IPS-18c (cell line): ENCODE data around the gene RASIP1.

Source experiments
- H3K4me3 ChIP-seq: 2 replicates; pipeline ENCODE4 v1.7.0; 2013; ENCODE audit warnings: low read depth, mild to moderate bottlenecking, low read length, moderate library complexity; ENCODE audit not compliant: insufficient read depth
- H3K9me3 ChIP-seq: one replicate; pipeline ENCODE4 v1.6.1; 2013; ENCODE audit warnings: mild to moderate bottlenecking, low read length, moderate library complexity; ENCODE audit not compliant: control insufficient read depth, insufficient read depth

The RASIP1 gene

DNA sequence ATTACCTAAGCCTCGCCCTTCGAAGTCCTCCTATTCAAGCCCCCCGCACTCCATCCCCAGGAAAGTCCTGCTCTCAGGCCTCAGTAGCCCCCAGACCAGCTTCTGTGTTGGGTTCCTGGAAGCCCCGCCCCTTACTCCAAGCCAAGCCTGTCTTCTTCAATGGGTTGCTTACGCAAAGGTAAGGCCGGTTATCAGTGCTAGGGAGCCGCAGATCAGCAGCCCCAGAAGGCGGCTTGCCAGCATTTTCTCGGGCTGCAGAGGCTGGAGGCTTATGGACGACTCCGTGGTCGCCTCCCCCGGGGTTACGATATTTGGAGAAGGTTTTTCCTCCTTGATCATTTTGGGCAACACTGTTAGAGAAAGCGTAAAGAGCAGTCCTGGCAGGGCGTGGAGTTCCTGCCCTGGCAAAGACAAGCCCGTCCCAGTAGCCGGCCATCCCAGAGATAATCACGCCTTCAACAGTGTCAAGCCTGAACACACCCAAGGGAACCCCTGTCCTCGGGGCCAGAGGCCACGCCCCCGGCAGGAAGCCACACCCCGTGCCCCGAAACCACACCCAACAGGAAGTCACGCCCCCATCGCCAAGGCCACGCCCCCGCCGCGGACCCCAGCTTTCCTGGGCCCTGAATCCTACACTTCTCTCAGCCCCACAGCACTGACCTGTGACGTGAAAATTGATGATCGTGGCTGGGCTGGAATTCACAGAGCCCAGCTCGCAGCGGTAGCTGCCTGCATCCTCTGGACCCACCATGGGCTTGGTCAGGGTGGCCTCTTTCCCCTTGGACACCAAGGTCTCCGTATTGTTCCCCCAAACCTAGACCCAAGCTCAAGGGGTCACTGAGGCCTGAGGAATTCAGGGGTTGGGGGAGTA lies 954 bp upstream of the RASIP1 start:
- peak overlapping the region; percentile 25; the same call in 1 of the 2 replicates for H3K4me3 ChIP-seq

DNA sequence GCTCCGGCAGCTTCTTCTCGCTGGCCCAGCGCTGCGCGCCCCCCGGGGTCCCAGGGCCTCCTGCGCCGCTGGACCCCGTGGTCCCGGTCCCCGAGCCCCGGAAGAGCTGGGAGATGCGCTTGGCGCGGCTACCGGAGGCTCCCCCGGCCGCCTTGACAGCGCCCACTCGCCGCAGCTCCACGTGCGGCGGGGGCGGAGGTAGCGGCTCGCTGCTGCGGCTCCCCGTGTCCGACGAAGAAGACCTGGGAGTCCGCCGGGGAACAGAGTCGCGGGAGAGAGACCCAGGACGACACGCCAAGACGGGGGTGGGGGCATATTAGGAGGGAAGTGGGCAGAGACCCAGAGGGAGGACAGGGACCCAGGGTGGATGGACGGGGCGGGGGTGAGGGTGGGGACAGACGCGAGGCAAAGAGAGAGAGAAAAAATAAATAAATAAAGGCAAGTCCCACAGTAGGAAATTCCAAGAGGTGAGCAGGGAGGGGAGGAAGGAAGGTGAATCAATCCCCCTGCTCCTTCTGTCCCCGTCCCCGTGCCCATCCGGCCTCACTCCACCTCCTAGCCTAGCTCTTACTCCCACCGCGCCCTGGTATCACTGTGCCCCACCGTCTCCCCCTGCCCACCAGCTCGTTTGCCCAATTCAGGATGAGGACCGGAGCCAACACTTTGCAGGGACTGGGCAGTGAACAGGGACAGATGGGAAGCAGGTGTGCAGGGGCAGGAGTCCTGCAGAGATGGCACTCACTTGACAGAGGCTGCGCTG lies 826 bp downstream of the RASIP1 start:
- peaks cover 2% of the 10 kb centered on the region for H3K9me3 ChIP-seq
- H3K4me3 ChIP-seq, result peak overlapping the region; percentile 75

More for the DNA sequence above, 954 bp upstream of the RASIP1 start:
- peaks cover 2% of the 10 kb centered on the region for H3K9me3 ChIP-seq

DNA sequence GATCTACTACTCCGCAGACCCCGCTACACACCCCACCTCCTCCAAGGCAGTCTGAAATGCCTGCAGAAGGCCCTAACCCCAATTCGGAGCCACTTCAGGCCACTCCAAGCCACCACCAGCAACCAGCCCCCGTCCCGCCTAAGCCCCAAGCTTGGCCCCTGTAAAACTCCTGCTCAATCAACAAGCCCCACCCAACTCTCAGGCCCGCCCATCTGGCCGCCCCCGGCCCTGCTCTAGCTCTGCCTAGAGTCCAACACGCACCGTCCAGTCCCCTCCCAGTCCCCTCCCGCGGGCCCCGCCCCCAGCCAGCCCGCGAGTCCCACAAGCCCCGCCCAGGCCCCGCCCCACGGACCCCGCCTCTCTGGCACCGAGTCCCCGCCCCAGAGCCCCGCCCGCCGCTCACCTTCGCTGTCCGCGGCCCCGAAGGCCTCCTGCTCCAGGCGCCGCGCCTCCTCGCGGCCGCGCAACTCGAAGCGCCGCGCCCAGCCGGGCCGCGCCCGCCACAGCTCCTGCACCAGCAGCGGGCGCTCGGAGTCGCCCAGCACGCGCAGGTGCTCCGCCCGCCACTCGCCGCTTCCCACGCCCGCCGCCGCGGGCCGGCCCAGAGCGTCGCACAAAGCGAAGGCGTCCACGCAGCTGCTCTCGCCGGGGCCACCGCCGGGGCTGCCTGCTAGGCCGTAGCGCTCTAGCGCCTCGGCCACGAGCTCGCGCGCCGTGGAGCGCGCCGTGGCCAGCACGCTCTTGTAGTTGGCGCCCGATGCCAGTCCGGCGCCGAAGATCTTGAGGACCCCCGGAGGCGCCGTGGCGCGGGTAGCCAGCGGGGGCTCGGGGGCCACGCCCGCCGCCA lies 1.6 kb downstream of the RASIP1 start:
- peak overlapping the region; percentile 75 for H3K4me3 ChIP-seq
- peaks cover 2% of the 10 kb centered on the region for H3K9me3 ChIP-seq

DNA sequence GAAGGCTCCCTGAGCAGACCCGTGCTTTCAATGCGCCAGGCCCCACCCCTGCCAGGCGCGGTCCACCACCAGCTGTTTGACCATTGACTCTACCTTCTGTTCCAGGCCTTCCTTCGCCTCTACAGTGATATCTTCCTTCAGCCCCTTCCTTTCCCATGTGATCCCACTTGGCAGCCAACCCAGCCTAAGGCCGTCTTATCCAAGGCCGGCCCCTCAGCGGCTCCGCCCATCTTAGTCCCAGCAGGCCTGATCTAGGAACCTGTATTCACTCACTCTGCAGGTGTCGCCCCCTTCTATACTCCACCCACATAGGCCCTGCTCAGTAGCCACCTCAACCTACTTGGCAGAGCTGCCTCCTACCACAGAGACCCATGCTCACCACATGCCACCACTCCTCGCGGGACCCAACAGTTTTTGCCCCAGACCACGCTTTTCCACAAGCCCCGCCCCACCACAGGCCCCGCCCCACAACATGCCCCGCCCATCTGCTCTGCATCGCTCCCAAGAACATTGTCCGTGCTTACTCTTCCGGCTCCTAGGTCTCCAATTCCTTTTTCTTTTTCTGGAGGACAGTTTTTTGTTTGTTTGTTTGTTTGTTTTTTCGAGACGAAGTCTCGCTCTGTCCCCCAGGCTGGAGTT lies 2.9 kb downstream of the RASIP1 start:
- Histone ChIP-seq H3K9me3 (peaks cover 2% of the 10 kb centered on the region), H3K4me3 (no peak overlapping the region)

DNA sequence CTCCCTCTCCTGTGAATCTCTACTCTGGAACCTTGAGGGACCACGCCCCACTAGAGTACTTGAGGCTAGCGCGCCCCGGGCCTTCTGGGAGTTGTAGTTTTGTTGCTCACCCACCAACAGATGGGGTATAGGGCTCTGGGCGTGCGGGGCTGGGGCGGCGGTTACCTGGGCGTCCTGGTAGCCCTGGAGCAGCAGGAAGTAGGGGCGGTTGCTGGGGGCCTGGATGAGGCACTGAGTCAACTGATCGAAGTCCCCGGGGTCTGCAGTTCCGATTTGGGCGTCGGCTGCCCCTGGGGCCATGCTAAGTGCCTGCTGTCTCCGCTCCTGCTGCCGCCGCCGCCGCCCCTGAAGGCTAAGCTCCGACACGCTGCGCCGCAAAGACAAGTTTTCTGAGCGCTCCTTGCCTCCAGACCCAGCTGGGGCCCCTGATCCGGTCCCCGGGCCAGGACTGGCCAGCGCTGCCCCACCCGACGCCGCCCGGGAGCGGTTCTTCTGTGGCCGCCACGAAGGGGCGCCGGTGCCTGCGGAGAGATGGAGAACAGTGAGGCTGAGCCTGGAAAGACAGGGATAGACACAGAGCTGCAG lies 5.3 kb downstream of the RASIP1 start:
- peak overlapping the region; percentile 68 for H3K4me3 ChIP-seq

DNA sequence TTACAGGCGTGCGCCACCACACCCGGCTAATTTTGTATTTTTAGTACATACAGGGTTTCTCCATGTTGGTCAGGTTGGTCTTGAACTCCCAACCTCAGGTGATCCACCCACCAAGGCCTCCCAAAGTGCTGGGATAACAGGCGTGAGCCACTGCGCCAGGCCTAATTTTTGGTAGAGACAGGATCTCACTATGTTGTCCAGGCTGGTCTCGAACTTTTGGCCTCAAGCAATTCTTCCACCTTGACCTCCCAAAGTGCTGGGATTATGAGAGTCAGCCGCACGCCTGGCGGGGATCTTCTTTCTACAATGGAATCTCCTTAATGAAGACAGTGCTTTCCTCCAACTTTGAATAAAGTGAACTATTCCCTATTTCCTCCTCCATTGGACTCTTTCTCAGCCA lies 5.8 kb downstream of the RASIP1 start:
- H3K4me3 ChIP-seq, result no peak overlapping the region
- peaks cover 2% of the 10 kb centered on the region for H3K9me3 ChIP-seq

More for the DNA sequence above, 5.3 kb downstream of the RASIP1 start:
- peaks cover 2% of the 10 kb centered on the region for H3K9me3 ChIP-seq

DNA sequence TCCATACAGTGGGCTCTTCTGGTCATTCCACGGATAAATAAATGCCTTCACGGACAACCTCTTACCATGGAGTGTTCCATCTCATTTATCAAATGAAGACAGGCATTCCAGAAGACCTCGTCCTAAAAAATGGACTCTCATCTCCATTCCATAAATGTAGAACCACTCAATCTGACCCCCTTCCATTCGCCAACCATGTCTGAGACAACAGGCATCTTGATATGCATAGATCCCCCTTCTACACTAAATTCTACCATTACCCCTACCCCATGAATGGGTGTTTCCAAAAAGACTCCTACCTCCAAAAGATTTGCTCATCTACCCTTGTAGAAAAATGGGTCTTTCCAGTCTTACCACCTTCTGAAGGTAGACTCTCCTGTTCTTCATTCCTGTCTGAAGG lies 9.0 kb downstream of the RASIP1 start:
- Histone ChIP-seq H3K4me3 (no peak overlapping the region), H3K9me3 (no peaks in the 10 kb centered on the region)

DNA sequence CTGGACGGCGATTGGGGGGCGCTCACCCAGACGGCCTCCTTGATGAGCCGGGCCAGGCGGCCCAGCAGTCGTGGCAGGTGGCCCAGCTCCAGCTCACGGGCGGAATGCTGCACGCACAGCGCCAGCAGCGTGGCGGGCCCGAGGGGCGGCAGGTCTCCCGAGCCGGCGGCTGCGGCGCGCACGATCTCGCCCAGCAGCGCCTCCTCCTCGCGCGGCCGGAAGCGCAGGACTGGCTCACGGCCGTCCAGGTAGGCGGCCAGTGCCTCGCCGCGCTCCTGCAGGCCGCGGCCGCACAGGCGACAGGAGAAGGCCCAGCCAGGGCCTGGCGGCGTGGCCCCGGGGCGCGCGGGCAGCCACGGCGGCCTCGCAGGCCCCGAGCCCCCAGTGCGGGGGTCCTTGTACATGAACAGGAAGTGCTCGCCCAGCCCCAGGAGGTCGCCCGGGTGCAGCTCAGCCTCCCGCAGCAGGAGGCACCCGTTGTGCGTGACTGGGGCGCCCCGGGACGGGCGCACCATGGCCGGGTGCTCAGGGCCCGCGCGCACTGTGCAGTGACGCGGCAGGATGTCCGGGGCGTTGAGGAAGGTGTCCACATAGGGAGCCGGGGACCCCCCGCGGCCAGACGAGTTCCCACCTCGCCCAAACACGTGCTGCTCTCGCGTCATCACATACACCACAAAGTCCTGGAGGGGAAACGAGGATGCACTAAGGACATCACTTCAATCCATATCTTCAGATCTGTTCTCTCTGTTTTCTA lies 11.3 kb downstream of the RASIP1 start:
- H3K4me3 ChIP-seq, result no peak overlapping the region
- no peaks in the 10 kb centered on the region for H3K9me3 ChIP-seq

DNA sequence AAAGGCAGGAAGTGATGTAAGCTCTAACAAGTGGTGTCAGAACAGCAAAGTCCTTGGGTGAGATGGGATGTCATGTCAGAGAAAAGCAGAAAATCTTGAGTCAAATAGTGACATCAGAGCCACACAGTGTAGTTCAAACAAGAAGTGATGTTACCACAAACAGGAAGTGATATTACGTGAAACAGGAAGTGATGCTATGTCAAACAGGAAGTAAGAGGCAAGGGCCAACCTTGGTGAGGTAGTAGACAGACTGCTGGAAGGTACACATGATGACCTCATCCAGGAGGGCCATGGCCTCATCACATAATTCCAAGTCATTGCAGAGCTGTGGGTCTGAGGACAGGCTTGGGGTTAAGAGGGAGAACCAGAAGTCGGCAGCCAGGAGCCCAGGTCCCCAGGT lies 13.9 kb downstream of the RASIP1 start:
- H3K9me3 ChIP-seq, result no peaks in the 10 kb centered on the region

DNA sequence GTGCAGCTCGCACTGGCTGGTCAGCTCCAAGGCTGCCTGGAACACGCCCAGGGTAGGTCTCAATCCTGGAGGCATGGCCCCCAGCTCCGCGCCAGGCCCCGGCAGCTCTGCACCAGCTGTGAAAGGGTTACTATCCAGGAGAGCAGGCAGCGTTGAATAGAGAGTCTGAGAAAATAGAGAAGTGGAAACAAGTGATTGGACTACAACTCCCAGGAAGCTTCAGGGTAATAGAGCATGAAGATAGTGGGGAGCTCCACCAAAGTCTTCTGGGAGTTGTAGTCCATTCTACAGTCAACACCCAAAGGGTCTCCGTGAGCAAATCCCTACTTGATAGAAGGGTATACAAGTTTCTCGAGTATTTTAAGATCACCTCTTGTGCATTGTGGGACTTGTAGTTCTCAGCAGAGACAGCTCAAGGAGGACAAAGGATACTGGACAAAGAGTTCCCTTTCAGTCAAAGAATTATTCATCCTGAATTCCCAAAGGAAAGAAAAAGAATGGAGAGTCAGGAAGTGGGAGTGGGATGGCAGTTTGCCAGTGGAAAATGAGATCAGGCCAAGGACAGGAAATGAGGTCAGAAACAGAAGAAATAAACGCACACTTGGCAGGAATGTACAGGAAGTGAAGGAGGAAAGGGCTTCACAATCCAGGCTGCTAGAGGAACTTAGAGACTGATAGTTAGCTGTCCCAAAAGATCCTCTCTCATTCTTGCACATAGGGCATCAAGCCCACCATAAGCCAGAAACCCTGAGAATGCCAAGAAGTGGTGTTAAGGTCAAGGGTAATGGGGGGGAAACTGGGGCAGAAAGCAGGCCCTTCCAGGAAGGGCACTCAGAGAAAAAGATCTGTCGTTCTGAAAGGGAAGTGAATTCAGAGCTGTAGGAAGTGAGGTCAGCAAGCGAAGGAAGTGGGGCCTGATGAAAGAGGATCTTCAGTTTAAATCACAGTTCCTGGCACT lies 15.3 kb downstream of the RASIP1 start:
- Histone ChIP-seq H3K9me3 (no peaks in the 10 kb centered on the region), H3K4me3 (no peak overlapping the region)

More for the DNA sequence above, 13.9 kb downstream of the RASIP1 start:
- H3K4me3 ChIP-seq, result no peak overlapping the region

DNA sequence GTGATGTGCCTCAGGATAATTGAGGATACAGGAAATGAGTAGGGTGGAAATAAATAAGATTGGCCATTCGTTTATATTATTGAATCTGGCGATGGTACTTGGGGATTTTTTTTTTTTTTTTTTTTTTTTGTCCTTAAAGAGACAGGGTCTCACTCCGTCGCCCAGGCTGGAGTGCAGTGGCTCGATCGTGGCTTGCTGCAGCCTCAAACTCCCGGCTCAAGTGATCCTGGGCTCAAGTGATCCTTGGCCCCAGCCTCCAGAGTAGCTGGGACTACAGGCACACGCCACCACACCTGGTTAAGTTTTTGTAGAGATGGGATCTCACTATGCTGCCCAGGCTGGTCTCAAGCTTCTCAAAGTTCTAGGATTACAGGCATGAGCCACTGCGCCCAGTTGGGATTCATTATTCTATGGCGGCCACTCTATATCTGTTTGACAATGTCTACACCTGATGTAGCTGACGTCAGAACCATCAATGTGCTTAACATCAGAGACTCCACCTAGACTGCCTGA lies 18.2 kb downstream of the RASIP1 start:
- H3K9me3 ChIP-seq, result peaks cover 2% of the 10 kb centered on the region
- H3K4me3 ChIP-seq, result no peak overlapping the region

DNA sequence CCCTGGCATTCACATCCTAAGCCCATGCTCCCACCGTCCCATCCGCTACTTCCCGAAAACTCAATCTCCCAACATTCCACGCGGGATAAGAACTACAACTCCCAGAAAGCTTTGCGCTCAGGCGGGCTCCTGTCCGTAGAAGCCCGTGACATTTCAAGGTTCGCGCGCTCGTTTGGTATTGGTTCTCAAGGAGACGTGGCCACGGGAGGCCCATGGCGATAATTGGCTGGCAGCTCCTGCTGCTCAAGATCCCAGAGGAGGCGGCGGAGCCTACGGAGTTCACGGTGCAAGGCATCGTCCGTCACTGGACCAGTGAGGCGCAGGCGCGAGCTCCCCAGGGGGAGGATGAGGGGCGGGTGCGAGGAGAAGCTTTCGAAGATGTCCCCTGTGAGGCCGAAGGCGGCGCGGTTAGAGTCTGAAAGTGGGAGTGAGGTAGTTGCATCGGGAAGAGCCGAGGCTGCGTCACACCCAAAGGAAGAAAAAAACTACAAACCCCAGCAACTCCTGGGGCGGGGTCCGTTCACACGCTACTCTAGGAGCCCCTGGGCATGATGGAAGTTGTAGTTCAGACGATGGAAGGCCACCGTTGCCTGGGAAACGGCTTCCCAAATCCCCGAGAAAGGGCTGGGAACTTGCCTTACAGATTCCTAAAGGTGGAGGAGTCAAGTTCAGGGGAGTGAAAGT lies 19.7 kb downstream of the RASIP1 start:
- Histone ChIP-seq H3K4me3 (peak overlapping the region; percentile 71), H3K9me3 (peaks cover 2% of the 10 kb centered on the region)

DNA sequence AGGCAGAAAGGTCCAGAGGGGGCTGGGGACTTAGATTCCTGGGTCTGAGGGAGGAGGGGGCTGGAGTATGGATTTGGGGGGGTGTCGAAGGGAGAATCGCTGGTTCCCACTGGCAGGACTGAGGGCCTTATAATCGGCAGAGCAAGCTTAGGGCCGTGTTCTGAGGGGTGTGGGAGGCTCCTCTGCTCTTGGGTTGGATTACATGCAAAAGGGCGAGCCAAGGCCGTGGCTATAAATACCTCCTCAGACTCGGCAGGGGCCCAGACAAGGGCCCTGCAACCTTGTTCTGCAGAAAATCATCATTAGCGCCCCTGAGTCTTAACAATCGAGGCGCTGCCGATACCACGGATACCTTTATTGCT lies 20.2 kb downstream of the RASIP1 start:
- Histone ChIP-seq H3K4me3 (peak overlapping the region; percentile 26), H3K9me3 (peaks cover 2% of the 10 kb centered on the region)
